ENCODE data around the gene CABP4. TPM values are rescaled to one million over a fixed set of nuclear protein-coding genes. Genes with fewer than 3 reads are reported as not detected.
A peak's percentile ranks its signal among the peaks of the same experiment; 100 is the strongest.

Gene CABP4
- total RNA-seq, 6 donors from 2014 or later: 1.5 to 4.7 (median 2.3) TPM

DNA sequence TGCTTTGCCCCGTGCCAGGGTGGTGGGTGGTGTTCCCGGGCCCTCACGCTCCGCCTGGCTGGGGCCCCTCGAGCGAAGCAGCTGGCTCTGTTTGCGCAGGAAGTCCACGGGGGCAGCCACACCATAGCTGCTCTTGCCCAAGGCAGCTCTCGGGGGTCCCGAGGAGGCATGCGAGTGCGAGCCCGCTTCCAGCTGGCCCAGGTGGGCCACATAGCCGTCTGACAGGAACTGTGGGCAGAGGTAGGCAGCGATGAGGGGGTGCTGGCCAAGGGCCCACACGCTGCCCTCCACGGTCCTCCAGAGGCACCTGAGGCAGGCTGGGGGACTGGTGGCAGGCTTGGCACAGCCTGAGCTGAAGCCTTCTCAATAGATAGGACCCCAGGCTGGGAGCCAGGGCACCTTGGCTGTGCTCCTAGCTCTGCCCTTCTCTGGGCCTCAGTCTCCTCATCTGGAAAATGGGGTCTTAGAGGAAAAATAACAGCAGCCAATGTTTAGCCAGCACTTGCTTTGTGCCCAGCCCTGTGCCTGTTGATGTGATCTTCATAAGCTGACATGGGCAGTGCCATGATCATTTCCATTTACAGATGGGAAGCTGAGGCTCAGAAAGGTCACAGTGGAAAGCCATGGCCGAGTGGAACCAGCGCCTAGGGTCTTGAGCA lies 37.0 kb downstream of the CABP4 start:
- TF ChIP-seq, protein P1, sequence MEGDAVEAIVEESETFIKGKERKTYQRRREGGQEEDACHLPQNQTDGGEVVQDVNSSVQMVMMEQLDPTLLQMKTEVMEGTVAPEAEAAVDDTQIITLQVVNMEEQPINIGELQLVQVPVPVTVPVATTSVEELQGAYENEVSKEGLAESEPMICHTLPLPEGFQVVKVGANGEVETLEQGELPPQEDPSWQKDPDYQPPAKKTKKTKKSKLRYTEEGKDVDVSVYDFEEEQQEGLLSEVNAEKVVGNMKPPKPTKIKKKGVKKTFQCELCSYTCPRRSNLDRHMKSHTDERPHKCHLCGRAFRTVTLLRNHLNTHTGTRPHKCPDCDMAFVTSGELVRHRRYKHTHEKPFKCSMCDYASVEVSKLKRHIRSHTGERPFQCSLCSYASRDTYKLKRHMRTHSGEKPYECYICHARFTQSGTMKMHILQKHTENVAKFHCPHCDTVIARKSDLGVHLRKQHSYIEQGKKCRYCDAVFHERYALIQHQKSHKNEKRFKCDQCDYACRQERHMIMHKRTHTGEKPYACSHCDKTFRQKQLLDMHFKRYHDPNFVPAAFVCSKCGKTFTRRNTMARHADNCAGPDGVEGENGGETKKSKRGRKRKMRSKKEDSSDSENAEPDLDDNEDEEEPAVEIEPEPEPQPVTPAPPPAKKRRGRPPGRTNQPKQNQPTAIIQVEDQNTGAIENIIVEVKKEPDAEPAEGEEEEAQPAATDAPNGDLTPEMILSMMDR (IDR thresholded peaks at IDR 0.05): no peak
- no peak for TF ChIP-seq EP300 (IDR thresholded peaks at IDR 0.05)
- TF ChIP-seq POLR2A (IDR thresholded peaks at IDR 0.05): no peak
- no peak for TF ChIP-seq POLR2AphosphoS5 (IDR thresholded peaks at IDR 0.05)
- H3K27ac ChIP-seq: no peak overlapping the region
- no peaks in the 10 kb centered on the region for H3K9me3 ChIP-seq
- H3K27me3 ChIP-seq: no peaks in the 10 kb centered on the region
- peaks cover 9 to 96% (median 80%) of the 10 kb centered on the region in 4 donors for H3K36me3 ChIP-seq
- DNase-seq (peak in 1 of 2 donors; percentile 76), ATAC-seq (ENCODE audit: low FRiP score in 2 of 2) (no peak)
- H3K4me3 ChIP-seq: no peak overlapping the region
- 87 to 92% methylated on average over 2 to 12 of the region's 19 CpGs for WGBS, 2 donors
- H3K4me1 ChIP-seq: no peaks in the 10 kb centered on the region

DNA sequence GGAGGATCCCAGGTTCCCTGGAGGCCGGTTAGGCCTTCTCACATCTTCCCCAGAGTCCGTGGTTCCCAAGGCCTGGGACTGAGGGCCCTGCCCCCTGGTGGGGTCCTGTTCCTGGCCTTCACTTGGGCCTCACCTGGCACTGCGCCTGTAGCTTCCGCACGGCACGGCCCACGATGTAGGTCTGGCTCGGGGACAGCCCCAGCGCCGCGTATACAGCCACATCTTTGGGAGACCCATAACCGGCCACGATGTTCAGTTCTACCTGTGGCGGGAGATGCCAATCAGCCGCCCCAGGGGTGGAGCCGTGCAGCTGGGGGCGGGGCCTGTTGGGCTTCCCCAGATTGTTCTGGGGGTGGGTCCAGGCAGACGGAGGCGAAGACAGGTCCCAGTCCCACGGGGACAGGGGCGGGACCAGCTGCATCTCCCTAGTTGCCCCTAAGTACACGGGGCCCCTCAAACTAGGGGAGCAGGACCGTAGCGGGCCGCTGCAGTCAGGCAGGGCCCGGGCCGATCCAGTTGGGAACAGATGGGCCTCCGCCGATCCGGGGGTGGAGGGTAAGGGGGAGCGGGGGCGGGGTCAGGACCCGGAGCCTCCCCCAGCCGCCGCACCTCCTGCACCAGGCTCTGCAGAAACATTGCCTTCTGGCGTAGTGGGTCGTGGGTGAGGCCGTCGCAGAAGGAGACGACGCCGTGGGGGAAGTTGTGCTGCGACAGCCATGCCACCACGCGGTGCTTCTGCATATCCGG lies 37.8 kb downstream of the CABP4 start:
- Histone ChIP-seq H3K4me1 (no peaks in the 10 kb centered on the region), H3K36me3 (peaks cover 9 to 96% (median 77%) of the 10 kb centered on the region in 4 donors), H3K4me3 (no peak overlapping the region), H3K27ac (no peak overlapping the region), H3K27me3 (no peaks in the 10 kb centered on the region), H3K9me3 (no peaks in the 10 kb centered on the region)
- TF ChIP-seq EP300 (IDR thresholded peaks at IDR 0.05): no peak
- TF ChIP-seq, protein P1 (IDR thresholded peaks at IDR 0.05): no peak
- TF ChIP-seq POLR2AphosphoS5 (IDR thresholded peaks at IDR 0.05): no peak
- TF ChIP-seq POLR2A (IDR thresholded peaks at IDR 0.05): no peak
- WGBS, 2 donors: 89% methylated on average over 16 to 36 of the region's 46 CpGs
- ATAC-seq (ENCODE audit: low FRiP score in 2 of 2): no peak
- DNase-seq: peak in 1 of 2 donors; percentile 79

DNA sequence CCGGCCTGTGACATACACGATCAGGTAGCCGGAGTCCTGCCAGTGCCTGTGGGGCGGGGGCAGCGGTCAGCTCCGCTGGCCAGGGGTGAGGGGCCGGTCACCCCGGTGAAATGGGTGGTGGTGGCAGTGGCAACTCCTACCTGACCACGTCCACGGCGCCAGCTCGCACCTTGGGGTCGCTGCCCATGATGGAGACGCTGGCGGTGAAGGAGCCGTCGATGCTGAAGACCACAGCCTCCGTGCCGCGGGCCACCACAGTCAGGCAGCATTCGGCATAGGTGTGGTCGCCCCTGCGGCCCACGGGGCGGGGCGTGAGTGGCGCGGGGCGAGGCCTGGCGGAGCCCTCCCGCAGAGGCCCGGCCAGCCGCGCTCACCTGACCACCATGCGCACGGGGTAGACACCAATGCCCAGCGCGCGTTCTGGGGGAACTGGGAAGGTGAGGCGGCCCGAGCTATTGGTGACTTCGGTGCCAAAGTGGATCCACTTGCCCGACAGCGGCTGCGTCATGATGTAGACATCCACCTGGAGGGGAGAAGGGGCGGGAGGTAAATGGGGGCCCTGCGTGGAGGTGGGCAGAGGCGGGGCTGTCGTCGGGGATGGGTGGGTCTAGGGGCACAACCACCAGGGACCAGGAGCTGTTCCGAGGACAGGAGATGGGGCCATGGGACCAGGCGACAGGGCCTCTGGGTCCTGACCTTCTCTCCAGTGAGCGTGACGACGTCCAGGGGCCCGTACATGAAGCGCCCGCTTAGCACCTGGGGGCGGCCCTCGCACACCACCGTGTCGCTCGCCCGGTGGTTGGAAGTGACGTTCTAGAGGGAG lies 38.6 kb downstream of the CABP4 start:
- Histone ChIP-seq H3K36me3 (peaks cover 9 to 99% (median 77%) of the 10 kb centered on the region in 4 donors), H3K4me3 (no peak overlapping the region), H3K9me3 (no peaks in the 10 kb centered on the region), H3K4me1 (no peaks in the 10 kb centered on the region), H3K27ac (no peak overlapping the region), H3K27me3 (no peaks in the 10 kb centered on the region)
- peak in 1 of 2 donors; percentile 83 for DNase-seq
- whole genome bisulfite sequencing, 2 donors: 97 to 99% methylated on average over 37 to 42 of the region's 65 CpGs
- ATAC-seq (ENCODE audit: low FRiP score in 2 of 2): no peak
- TF ChIP-seq POLR2A (IDR thresholded peaks at IDR 0.05): no peak
- no peak for TF ChIP-seq POLR2AphosphoS5 (IDR thresholded peaks at IDR 0.05)
- TF ChIP-seq, protein P1 (IDR thresholded peaks at IDR 0.05): no peak
- TF ChIP-seq EP300 (IDR thresholded peaks at IDR 0.05): no peak

DNA sequence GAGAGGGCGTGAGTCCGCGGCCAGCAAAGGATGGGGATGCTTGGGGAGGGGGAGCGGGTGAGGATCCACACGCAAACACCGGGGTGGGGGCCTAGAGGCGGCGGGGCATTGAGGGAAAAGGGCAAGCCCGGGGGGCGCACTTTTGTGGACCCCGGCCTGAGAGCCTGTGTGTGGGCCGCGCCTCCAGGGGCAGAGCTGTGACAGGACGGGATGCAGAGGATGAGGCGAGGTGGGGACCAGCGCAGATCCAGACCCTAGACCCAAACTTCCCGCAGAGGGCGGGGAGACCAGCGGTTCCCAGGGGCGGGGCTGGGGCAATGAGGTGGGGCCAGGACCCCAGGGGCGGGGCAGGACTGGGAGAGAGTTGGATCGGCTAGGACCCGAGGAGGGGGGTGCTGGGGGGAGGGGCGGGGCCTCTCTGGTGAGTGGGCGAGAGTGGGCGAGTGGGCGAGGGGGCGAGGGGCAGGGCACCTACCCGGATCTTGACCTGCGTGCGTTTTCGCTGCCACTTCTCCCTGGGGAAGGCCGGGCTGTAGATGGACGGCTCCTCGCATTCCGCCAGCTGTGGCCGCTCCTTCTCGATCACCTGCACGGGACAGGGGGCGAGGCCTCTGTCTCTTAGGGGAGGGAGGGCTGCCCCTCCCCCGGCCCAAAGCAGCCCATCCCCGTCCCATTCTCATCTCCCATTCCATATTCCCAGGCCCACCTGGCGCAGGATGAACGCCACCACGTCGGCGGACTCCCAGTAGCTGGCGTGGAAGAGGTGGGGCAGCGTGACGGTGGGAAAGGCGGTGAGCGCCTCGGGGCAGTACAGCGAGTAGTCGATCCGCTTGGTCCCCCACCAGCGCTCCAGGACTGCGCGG lies 39.4 kb downstream of the CABP4 start:
- Histone ChIP-seq H3K9me3 (no peaks in the 10 kb centered on the region), H3K27me3 (no peaks in the 10 kb centered on the region), H3K4me3 (no peak overlapping the region), H3K36me3 (peaks cover 4 to 90% (median 71%) of the 10 kb centered on the region in 4 donors), H3K27ac (no peak overlapping the region), H3K4me1 (no peaks in the 10 kb centered on the region)
- WGBS, 2 donors: 93 to 94% methylated on average over 53 to 58 of the region's 59 CpGs
- ATAC-seq (ENCODE audit: low FRiP score in 2 of 2): no peak
- TF ChIP-seq, protein P1 (IDR thresholded peaks at IDR 0.05): no peak
- no peak for TF ChIP-seq EP300 (IDR thresholded peaks at IDR 0.05)
- no peak for TF ChIP-seq POLR2A (IDR thresholded peaks at IDR 0.05)
- no peak for TF ChIP-seq POLR2AphosphoS5 (IDR thresholded peaks at IDR 0.05)
- peak in 1 of 2 donors; percentile 66 for DNase-seq
